ENCODE results near the gene CEP97.

GRCh38 chr3:101780661-101781060 lies 56.2 kb downstream of the CEP97 start:
- TF ChIP-seq, protein P1, sequence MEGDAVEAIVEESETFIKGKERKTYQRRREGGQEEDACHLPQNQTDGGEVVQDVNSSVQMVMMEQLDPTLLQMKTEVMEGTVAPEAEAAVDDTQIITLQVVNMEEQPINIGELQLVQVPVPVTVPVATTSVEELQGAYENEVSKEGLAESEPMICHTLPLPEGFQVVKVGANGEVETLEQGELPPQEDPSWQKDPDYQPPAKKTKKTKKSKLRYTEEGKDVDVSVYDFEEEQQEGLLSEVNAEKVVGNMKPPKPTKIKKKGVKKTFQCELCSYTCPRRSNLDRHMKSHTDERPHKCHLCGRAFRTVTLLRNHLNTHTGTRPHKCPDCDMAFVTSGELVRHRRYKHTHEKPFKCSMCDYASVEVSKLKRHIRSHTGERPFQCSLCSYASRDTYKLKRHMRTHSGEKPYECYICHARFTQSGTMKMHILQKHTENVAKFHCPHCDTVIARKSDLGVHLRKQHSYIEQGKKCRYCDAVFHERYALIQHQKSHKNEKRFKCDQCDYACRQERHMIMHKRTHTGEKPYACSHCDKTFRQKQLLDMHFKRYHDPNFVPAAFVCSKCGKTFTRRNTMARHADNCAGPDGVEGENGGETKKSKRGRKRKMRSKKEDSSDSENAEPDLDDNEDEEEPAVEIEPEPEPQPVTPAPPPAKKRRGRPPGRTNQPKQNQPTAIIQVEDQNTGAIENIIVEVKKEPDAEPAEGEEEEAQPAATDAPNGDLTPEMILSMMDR (IDR thresholded peaks at IDR 0.05): no peak
- no peak for TF ChIP-seq POLR2A (IDR thresholded peaks at IDR 0.05)

Data from uterus (tissue), 2 donors.